ENCODE results near the gene PAX7. TPM values are rescaled to one million over a fixed set of nuclear protein-coding genes. Genes with fewer than 3 reads are reported as not detected.

Gene PAX7
- total and polyA plus RNA-seq, 7 donors: not detected

- Histone ChIP-seq H3K27me3 (peaks cover 0 to 35% (median 0%) of the 10 kb centered on the region in 3 donors), H3K27ac (no peak overlapping the region), H3K9me3 (no peaks in the 10 kb centered on the region), H3K36me3 (no peaks in the 10 kb centered on the region), H3K4me1 (peaks cover 0 to 4% (median 0%) of the 10 kb centered on the region in 4 donors), H3K4me3 (no peak overlapping the region)
- intact Hi-C loops (cut with DNase I): no loop called here
- no peak for DNase-seq
- WGBS, 2 donors: 32 to 64% methylated on average over 9 of the region's 9 CpGs
- TF ChIP-seq CTCF (IDR thresholded peaks at IDR 0.05): no peak
- no peak for TF ChIP-seq EP300 (IDR thresholded peaks at IDR 0.05)
- no peak for TF ChIP-seq POLR2AphosphoS5 (IDR thresholded peaks at IDR 0.05)
- no peak for TF ChIP-seq POLR2A (IDR thresholded peaks at IDR 0.05)
These were observed 42.6 kb upstream of the PAX7 start for GRCh38 chr1:18588093-18588492.

GRCh38 chr1:18592368-18592767, 38.3 kb upstream of the PAX7 start:
- intact Hi-C loops (cut with DNase I): no loop called here
- Histone ChIP-seq H3K27me3 (peaks cover 0 to 50% (median 0%) of the 10 kb centered on the region in 3 donors), H3K27ac (no peak overlapping the region), H3K4me3 (no peak overlapping the region), H3K9me3 (no peaks in the 10 kb centered on the region), H3K4me1 (no peaks in the 10 kb centered on the region), H3K36me3 (no peaks in the 10 kb centered on the region)
- TF ChIP-seq POLR2AphosphoS5 (IDR thresholded peaks at IDR 0.05): no peak
- 60 to 68% methylated on average over 1 of the region's 1 CpG for WGBS, 2 donors
- no peak for DNase-seq

- 16 to 23% methylated on average over 20 of the region's 20 CpGs for WGBS, 2 donors
These were observed 33.2 kb upstream of the PAX7 start for GRCh38 chr1:18597160-18598042.

GRCh38 chr1:18599086-18599485, 31.6 kb upstream of the PAX7 start:
- peaks cover 0 to 30% (median 0%) of the 10 kb centered on the region in 3 donors for H3K27me3 ChIP-seq
- TF ChIP-seq EP300 (IDR thresholded peaks at IDR 0.05) (no peak), CTCF (IDR thresholded peaks at IDR 0.05) (no peak), POLR2AphosphoS5 (IDR thresholded peaks at IDR 0.05) (no peak), POLR2A (IDR thresholded peaks at IDR 0.05) (no peak)
- intact Hi-C loops (cut with DNase I): no loop called here
- peaks cover 0 to 11% (median 9%) of the 10 kb centered on the region in 4 donors for H3K4me1 ChIP-seq
- no peak overlapping the region for H3K27ac ChIP-seq
- H3K36me3 ChIP-seq: no peaks in the 10 kb centered on the region
- WGBS, 2 donors: 15 to 20% methylated on average over 12 of the region's 12 CpGs
- no peaks in the 10 kb centered on the region for H3K9me3 ChIP-seq
- H3K4me3 ChIP-seq: no peak overlapping the region
- peak; percentile 68 for DNase-seq

More at GRCh38 chr1:18597160-18598042, 33.2 kb upstream of the PAX7 start:
- H3K4me3 ChIP-seq: no peak overlapping the region
- H3K4me1 ChIP-seq: peaks cover 0 to 11% (median 9%) of the 10 kb centered on the region in 4 donors
- no peak for TF ChIP-seq POLR2A (IDR thresholded peaks at IDR 0.05)
- peak; percentile 69 to 97 (median 90) for TF ChIP-seq CTCF (IDR thresholded peaks at IDR 0.05)
- no peaks in the 10 kb centered on the region for H3K9me3 ChIP-seq
- H3K27me3 ChIP-seq: peaks cover 0 to 33% (median 0%) of the 10 kb centered on the region in 3 donors
- no peaks in the 10 kb centered on the region for H3K36me3 ChIP-seq
- peak; percentile 77 for DNase-seq
- intact Hi-C loops (cut with DNase I): loop anchor here (1.0 to 2.0 kb wide), 2 partner anchors 223 to 277 kb away; no protein-coding TSS in a partner anchor
- no peak overlapping the region for H3K27ac ChIP-seq

GRCh38 chr1:18599704-18600103, 30.9 kb upstream of the PAX7 start:
- Histone ChIP-seq H3K36me3 (no peaks in the 10 kb centered on the region), H3K9me3 (no peaks in the 10 kb centered on the region), H3K4me3 (no peak overlapping the region), H3K27me3 (peaks cover 0 to 24% (median 0%) of the 10 kb centered on the region in 3 donors), H3K4me1 (peaks cover 0 to 11% (median 9%) of the 10 kb centered on the region in 4 donors), H3K27ac (no peak overlapping the region)
- WGBS, 2 donors: 33 to 64% methylated on average over 9 of the region's 9 CpGs
- intact Hi-C loops (cut with DNase I): no loop called here
- no peak for DNase-seq
- no peak for TF ChIP-seq CTCF (IDR thresholded peaks at IDR 0.05)
- no peak for TF ChIP-seq POLR2A (IDR thresholded peaks at IDR 0.05)
- no peak for TF ChIP-seq EP300 (IDR thresholded peaks at IDR 0.05)
- TF ChIP-seq POLR2AphosphoS5 (IDR thresholded peaks at IDR 0.05): no peak

All from sigmoid colon (tissue), 7 donors.